Body of pancreas (tissue), 4 donors: ENCODE measurements around the gene CACNA1C.

Experiments
- CTCF ChIP-seq, 7 experiments: fragments of 450-650 bp in 4 of 7; fragments of 200-600 bp in 3 of 7; sonication (generic) in 3 of 7; IDR thresholded peaks; one replicate each; pipeline ENCODE4 v1.5.1; 2016 to 2019; ENCODE audit warnings: antibody characterized with exemption in 7 of 7
- POLR2A ChIP-seq, 3 donors: fragments of 450-650 bp; IDR thresholded peaks; one replicate each; pipeline ENCODE4 v1.6.1; 2016; ENCODE audit warnings: antibody characterized with exemption in 3 of 3, mild to moderate bottlenecking in 2 of 3

- TF ChIP-seq CTCF (IDR thresholded peaks at IDR 0.05) (no peak), POLR2A (IDR thresholded peaks at IDR 0.05) (no peak)
Observed at GRCh38 chr12:2334271-2334670, 281.5 kb downstream of the CACNA1C start.
